Lower lobe of right lung (tissue), 2 donors: ENCODE results near the gene HOXA13. TPM values are rescaled to one million over a fixed set of nuclear protein-coding genes. Genes with fewer than 3 reads are reported as not detected.

Experiments
- ATAC-seq, 2 donors: fragments of 200-7000 bp; cut with Tn5 transposase; one replicate each; pipeline ENCODE4 v1.9.1; 2020 to 2022; ENCODE audit warnings: mild to moderate bottlenecking in 2 of 2, moderate library complexity in 2 of 2
- DNase-seq: peaks from one replicate; pipeline ENCODE4 v3.0.0-alpha.2; 2020
- H3K27ac ChIP-seq: fragments of 200-600 bp; one replicate; pipeline ENCODE4 v1.8.0; 2022
- H3K27me3 ChIP-seq: fragments of 200-600 bp; one replicate; pipeline ENCODE4 v1.8.0; 2022; ENCODE audit warnings: low read depth
- H3K36me3 ChIP-seq: fragments of 200-600 bp; one replicate; pipeline ENCODE4 v1.8.0; 2022; ENCODE audit warnings: mild to moderate bottlenecking
- H3K4me1 ChIP-seq: fragments of 200-600 bp; one replicate; pipeline ENCODE4 v1.8.0; 2022
- H3K4me3 ChIP-seq: fragments of 200-600 bp; one replicate; pipeline ENCODE4 v1.8.0; 2022; ENCODE audit warnings: mild to moderate bottlenecking
- H3K9me3 ChIP-seq: fragments of 200-600 bp; one replicate; pipeline ENCODE4 v1.8.0; 2022
- CTCF ChIP-seq: fragments of 200-600 bp; IDR thresholded peaks from one replicate; pipeline ENCODE4 v1.8.0; 2022; ENCODE audit warnings: antibody characterized with exemption, mild to moderate bottlenecking
- intact Hi-C: fragments of 100-400 bp; cut with DNase I; formaldehyde crosslinking; loops from one replicate; pipeline ENCODE4 v1.11.0; 2022
- total RNA-seq: library from RNA; stranded (reverse); fragmentation: NEBNext Ultra II Directional; extraction: Animal tissue kit (Norgen Biotek cat#: 25700); gene quantifications from one replicate; pipeline ENCODE4 v1.2.1, GENCODE V29; 2021
- donor health status: DM: no; HTN: yes; CAD: no; lungs with severe emphysema.

The HOXA13 gene
- total RNA-seq, 1 donor from 2014 or later, result not detected

DNA sequence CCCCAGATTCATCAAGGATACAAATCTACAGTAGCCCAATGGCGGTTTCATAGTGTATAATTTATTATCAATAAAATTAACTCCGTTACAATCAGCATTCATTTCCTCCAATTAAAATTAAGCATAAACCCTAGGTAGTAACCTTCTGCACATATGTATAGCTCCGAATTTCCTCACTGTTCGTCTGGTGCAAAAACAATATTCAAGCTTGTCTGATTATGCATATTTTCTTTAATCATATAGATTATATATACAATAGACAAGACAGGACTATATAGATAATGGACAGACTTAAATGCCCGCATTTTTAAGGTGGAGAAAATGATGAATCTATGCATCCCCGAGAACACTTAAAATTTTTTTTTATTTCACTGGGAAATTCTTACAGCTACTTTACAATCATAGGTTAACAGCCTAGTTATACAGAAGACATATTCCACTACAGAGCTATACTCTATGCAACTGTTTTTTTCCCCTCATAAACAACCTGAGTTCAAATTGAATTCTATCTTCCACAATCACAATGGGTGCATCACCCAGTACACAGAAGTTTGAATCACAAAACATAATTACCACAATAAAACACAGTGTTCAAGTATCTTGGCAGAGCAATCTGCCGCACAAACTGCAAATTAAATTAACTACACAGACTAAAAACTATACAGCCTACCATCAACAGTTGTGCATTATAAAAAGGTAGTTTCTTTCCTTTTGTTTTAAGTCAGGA, 37.2 kb downstream of the HOXA13 start:
- Histone ChIP-seq H3K4me1 (peaks cover 40% of the 10 kb centered on the region), H3K27ac (no peak overlapping the region), H3K4me3 (no peak overlapping the region), H3K36me3 (no peaks in the 10 kb centered on the region), H3K27me3 (peaks cover 95% of the 10 kb centered on the region), H3K9me3 (no peaks in the 10 kb centered on the region)
- no peak for TF ChIP-seq CTCF
- intact Hi-C loops, result no loop called here
- DNase-seq, result no peak
- ATAC-seq, result no peak

- no peaks in the 10 kb centered on the region for H3K9me3 ChIP-seq
- no peak for TF ChIP-seq CTCF
- H3K4me1 ChIP-seq, result peaks cover 44% of the 10 kb centered on the region
- ATAC-seq (no peak), DNase-seq (peak; percentile 46)
- H3K27me3 ChIP-seq, result peaks cover 95% of the 10 kb centered on the region
- intact Hi-C loops, result no loop called here
- H3K4me3 ChIP-seq, result peak overlapping the region; percentile 63
- no peak overlapping the region for H3K27ac ChIP-seq
- no peaks in the 10 kb centered on the region for H3K36me3 ChIP-seq
These were observed 38.0 kb downstream of the HOXA13 start for GRCh38 chr7:27161721-27162560.

- peaks cover 95% of the 10 kb centered on the region for H3K27me3 ChIP-seq
- DNase-seq, result peak; percentile 78
- no peak for TF ChIP-seq CTCF
These were observed 38.6 kb downstream of the HOXA13 start for GRCh38 chr7:27161214-27161720.

GRCh38 chr7:27160546-27161213, 39.2 kb downstream of the HOXA13 start:
- H3K9me3 ChIP-seq, result no peaks in the 10 kb centered on the region
- H3K27ac ChIP-seq, result peak overlapping the region; percentile 46
- no peaks in the 10 kb centered on the region for H3K36me3 ChIP-seq
- TF ChIP-seq CTCF, result peak; percentile 100
- peaks cover 95% of the 10 kb centered on the region for H3K27me3 ChIP-seq
- peak overlapping the region; percentile 63 for H3K4me3 ChIP-seq
- peaks cover 48% of the 10 kb centered on the region for H3K4me1 ChIP-seq
- ATAC-seq, result peak; percentile 88 to 92
- intact Hi-C loops, result no loop called here
- DNase-seq, result peak; percentile 93

More at GRCh38 chr7:27161214-27161720, 38.6 kb downstream of the HOXA13 start:
- intact Hi-C loops, result no loop called here
- peak; percentile 25 to 38 for ATAC-seq
- Histone ChIP-seq H3K27ac (no peak overlapping the region), H3K9me3 (no peaks in the 10 kb centered on the region), H3K4me3 (peak overlapping the region; percentile 63), H3K36me3 (no peaks in the 10 kb centered on the region), H3K4me1 (peaks cover 48% of the 10 kb centered on the region)

- peaks cover 95% of the 10 kb centered on the region for H3K27me3 ChIP-seq
- peak overlapping the region; percentile 63 for H3K4me3 ChIP-seq
- H3K9me3 ChIP-seq, result no peaks in the 10 kb centered on the region
- H3K36me3 ChIP-seq, result no peaks in the 10 kb centered on the region
- no peak for TF ChIP-seq CTCF
- DNase-seq (no peak), ATAC-seq (peak in 1 of 2 donors; percentile 2)
- peaks cover 51% of the 10 kb centered on the region for H3K4me1 ChIP-seq
- intact Hi-C loops, result no loop called here
- peak overlapping the region; percentile 46 for H3K27ac ChIP-seq
These were observed 39.7 kb downstream of the HOXA13 start for GRCh38 chr7:27160145-27160545.
